Stimulated activated effector memory CD8-positive, alpha-beta T cell treated with anti-CD3 and anti-CD28 coated beads, Interleukin-12 subunit alpha, Interleukin-12 subunit beta, amount 100 ng/mL, for 72 hours (primary cell): ENCODE data around the gene CXCR6.
"Not testable (repeated sequence)": the region's sequence is repeated elsewhere in the genome, so short reads cannot be mapped to it uniquely, and the experiment has no call there.

Experiments used
- ATAC-seq: fragments of 150-1000 bp; cut with Tn5 transposase; 2 replicates; pipeline ENCODE4 v1.10.0; 2021
- DNase-seq, 2 donors: peaks; one replicate each; pipeline ENCODE4 v3.0.0; 2021 to 2022; ENCODE audit warnings: low spot score in 2 of 2
- H3K27ac Mint-ChIP-seq: one replicate; pipeline ENCODE4 v1.8.0; 2022; ENCODE audit warnings: mild to moderate bottlenecking, mixed read lengths
- H3K36me3 Mint-ChIP-seq: one replicate; pipeline ENCODE4 v1.8.0; 2022; ENCODE audit warnings: mild to moderate bottlenecking, mixed read lengths
- H3K4me1 Mint-ChIP-seq: one replicate; pipeline ENCODE4 v1.8.0; 2022; ENCODE audit warnings: mixed read lengths
- H3K4me3 Mint-ChIP-seq: one replicate; pipeline ENCODE4 v1.8.0; 2022; ENCODE audit warnings: mild to moderate bottlenecking, mixed read lengths
- H3K9me3 Mint-ChIP-seq: one replicate; pipeline ENCODE4 v1.8.0; 2022; ENCODE audit warnings: mixed read lengths

Gene CXCR6

DNA sequence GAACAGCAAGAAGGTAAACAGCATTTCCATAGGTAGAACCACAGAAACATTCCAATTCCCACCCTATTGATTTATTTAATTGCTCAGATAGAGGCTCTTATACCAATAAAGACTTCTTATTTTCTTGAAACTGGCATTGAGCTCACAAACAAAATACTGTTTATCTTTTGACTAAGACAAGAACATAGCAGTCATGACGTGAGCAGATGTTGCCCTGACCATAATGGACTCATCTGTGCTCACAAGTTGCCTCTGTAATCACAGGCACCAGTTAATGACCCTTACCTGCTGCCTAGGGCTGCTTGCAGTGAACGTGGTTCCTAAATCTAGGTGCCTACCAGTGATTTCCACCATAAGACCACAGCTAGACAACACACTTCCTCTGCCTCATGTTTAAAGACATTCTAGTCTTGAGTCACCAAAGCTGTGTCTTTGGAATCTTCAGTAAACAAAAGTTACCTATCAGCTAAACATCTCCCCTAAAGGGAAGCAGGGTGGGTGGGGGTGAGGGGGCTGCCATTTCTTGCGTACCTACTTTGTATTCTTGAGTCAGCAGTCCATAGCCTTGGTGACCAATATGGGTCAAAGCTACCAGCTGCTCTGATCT lies 50.3 kb downstream of the CXCR6 start:
- no peaks in the 10 kb centered on the region for H3K9me3 Mint-ChIP-seq
- peak in 1 of 2 donors; percentile 65 for DNase-seq

DNA sequence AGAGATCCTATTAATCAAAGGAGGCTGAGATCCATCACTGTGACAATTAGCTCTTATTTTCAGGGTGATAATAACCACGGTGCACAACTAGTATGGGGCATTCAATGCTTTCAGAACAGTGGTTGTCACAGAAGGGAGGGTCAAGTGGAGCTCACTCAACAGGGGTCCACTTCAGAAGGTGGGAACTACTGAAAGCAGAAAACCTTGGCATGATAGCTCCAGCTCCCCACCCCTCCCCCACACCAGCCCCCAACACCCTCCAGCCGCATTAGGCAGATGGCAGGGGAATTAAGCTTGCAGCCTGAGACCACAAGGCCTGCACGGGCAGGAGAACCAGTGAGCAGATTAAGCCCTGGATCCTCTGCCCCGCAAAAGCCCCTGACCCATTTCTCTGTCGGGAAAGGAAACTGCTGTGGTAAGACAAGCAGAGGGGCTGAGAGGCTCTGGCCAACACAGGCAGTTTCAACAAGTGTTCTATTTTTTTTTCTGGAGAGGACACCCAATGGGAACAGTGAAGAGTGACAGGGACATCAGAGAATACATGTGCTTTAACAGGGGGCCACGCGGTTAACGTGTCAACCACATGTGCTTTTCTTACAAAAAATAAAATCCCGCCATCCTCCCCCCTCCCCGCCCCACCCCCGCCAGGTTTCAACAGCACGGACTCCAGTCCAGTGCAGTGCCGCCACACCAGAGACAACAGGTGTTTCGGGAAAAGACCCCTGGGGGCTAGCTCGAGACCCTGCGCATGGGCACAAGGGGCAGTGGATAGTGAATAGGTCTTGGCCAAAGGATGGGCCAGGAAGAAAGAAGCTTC lies 51.4 kb downstream of the CXCR6 start:
- no peaks in the 10 kb centered on the region for H3K9me3 Mint-ChIP-seq
- peak overlapping the region; percentile 77 for H3K4me3 Mint-ChIP-seq
- peak overlapping the region; percentile 93 for H3K27ac Mint-ChIP-seq
- ATAC-seq (peak; percentile 54), DNase-seq (peak in 1 of 2 donors; percentile 82)
- peaks cover 8% of the 10 kb centered on the region for H3K36me3 Mint-ChIP-seq
- peaks cover 57% of the 10 kb centered on the region for H3K4me1 Mint-ChIP-seq

More for the DNA sequence above, 50.3 kb downstream of the CXCR6 start:
- Mint-ChIP-seq H3K27ac (peak overlapping the region; percentile 93), H3K4me3 (peak overlapping the region; percentile 77), H3K36me3 (peaks cover 8% of the 10 kb centered on the region), H3K4me1 (peaks cover 68% of the 10 kb centered on the region)
- ATAC-seq: peak; percentile 70

- ATAC-seq (peak; percentile 80), DNase-seq (peak; percentile 77 to 91)
- Mint-ChIP-seq H3K36me3 (peaks cover 8% of the 10 kb centered on the region), H3K4me3 (peak within 1 kb of the TSS; percentile 77), H3K9me3 (no peaks in the 10 kb centered on the region), H3K4me1 (peaks cover 48% of the 10 kb centered on the region), H3K27ac (peak within 1 kb of the TSS; percentile 93)
These were observed 52.2 kb downstream of the CXCR6 start, which contains the start of gene FYCO1 for GRCh38 chr3:45995236-45996192. Gene FYCO1 (minus strand): TSS chr3:45995824. CDS start chr3:45984910, 10,914 bp downstream.

GRCh38 chr3:45997499-45997898 lies 54.2 kb downstream of the CXCR6 start:
- not testable (repeated sequence) for H3K36me3 Mint-ChIP-seq, H3K9me3 Mint-ChIP-seq, DNase-seq, H3K4me3 Mint-ChIP-seq, H3K27ac Mint-ChIP-seq, ATAC-seq
- peaks cover 31% of the 10 kb centered on the region for H3K4me1 Mint-ChIP-seq

- H3K27ac Mint-ChIP-seq: no peak overlapping the region
- H3K4me3 Mint-ChIP-seq: no peak overlapping the region
- ATAC-seq: no peak
- no peaks in the 10 kb centered on the region for H3K36me3 Mint-ChIP-seq
- peaks cover 26% of the 10 kb centered on the region for H3K4me1 Mint-ChIP-seq
- H3K9me3 Mint-ChIP-seq: no peaks in the 10 kb centered on the region
- no peak for DNase-seq
These were observed 54.7 kb downstream of the CXCR6 start for GRCh38 chr3:45997942-45998341.
